Measurements from ENCODE around the gene LPCAT1.
A peak's percentile ranks its signal among the peaks of the same experiment; 100 is the strongest.

Gene LPCAT1

DNA sequence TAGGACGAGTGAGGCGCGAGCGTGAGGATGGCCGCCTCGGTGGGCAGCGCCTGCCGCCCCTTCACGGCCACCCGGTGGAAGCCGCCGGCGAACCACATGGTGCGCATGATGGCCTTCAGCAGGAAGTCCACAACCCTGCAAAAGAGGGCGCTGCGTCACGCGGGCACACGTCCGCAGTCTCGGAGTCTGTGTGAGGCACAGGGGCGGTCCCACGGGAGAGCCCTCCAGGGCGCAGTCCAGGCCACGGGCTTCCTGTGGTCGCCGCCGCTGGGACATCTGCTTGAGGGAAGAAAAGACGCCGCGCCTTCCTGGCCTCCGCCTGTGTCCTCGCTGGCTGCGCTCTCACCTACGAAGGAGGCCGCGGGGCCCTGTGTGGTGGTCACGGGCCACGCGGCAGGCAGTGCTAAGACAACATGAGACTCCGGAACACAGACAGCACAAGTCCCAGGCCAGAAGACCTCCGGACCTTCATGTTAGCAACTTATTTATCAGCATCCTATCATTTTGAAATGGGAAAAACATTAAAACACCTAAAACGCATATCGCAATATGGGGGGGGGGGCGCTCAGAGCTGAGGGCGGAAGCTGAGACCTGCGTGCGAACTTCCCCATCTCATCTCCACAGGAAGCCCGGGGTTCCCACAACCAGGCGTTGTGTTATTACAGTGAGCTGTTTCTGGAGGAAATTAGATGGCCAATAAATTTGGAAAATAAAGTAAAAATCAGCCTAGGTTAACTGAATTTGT, 28.8 kb downstream of the LPCAT1 start:
- no peak for DNase-seq

DNA sequence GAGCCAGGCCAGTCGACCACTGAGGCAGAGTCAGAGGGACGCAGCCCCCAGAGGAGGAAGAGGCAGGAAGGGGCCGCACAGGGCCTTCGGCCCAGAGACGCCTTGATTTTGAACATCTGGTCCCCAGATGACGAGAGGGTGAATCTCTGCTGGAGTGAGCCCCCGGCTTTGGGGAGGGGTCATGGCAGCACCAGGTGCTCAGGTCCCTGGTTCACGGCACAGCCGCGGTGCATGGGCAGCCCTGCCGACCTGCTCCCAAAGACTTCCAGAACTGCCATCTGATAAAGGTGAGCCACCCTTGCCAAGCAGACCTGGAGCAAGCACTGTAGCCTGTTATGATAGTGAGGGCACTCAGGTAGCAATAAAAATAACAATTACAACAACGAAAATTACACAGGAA, 29.8 kb downstream of the LPCAT1 start:
- no peak for DNase-seq

DNA sequence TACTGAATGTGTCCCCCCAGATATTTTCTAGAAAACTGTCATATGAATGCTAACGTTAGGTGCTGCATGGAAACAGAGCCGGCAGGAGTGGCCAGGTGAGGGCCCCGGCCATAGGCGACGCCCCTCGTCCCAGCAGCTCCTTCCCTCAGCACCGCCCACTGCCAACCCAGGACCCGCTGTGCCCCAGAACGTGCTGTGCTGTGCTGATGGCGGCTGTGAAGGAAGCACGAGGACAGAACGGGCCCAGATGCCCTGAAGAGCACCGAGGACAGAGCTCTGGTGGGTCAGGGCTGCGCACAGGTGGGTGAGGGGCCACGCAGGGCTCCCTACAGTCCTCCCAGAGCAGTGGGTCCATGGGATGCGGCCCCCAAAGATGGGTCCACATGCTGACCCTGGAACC, 30.3 kb downstream of the LPCAT1 start:
- DNase-seq: no peak

DNA sequence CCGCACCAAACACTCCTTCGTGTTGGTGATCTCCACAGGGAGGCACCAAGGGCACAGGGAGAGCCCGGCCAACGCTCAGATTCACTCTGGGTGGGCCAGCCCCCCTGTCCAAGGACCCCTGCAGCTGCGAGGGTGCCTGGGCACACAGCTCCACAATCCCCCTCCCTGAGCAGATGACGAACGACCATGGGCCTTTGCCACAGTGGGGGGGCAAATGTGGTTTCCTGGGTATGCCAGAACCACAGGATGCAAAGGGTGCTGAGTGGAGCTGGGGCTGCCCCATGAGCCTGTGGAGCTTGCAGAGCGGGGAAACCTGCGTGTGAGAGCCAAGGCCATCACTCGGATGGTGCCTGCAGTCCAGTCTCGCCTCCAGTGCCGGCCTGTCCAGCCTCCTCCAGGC, 31.0 kb downstream of the LPCAT1 start:
- no peak for DNase-seq

DNA sequence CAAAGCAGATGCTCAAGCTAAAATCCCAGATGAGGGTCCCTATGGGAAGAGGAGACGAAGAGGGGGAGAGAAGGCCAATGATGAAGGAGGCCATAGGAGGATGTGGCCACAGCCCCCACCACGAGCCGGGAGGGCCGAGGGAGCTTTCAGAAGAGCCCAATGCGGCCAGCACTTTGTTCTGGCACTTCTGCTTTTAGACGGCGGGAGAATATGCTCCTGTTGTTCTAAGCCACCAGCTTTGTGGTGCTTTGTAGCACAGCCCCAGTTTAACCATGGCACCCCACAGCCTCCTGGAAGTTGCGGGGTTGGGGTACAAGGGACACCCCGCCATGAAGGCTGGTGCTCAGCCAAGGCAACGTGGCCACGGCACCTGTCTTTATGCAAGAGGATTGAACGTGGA, 33.4 kb downstream of the LPCAT1 start:
- no peak for DNase-seq

DNA sequence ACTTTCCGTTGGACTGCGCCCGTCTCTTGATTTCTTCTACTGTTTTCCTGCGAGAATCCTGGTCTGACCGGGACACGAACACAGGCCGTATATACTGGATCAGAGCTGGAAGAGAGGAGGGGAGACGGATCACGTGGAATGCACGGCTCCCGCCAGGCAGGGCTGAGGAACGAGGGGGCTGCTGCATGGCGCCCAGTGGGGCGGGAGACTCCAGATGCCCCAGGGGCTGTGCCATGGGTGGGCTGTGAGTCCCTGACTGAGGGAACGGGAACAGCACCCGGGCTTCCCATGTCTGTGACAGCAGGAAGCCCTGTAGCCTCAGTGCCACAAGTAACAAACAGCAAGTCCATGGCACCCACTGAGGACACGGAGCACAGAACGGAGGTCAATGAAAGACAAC, 34.0 kb downstream of the LPCAT1 start:
- no peak for DNase-seq

DNA sequence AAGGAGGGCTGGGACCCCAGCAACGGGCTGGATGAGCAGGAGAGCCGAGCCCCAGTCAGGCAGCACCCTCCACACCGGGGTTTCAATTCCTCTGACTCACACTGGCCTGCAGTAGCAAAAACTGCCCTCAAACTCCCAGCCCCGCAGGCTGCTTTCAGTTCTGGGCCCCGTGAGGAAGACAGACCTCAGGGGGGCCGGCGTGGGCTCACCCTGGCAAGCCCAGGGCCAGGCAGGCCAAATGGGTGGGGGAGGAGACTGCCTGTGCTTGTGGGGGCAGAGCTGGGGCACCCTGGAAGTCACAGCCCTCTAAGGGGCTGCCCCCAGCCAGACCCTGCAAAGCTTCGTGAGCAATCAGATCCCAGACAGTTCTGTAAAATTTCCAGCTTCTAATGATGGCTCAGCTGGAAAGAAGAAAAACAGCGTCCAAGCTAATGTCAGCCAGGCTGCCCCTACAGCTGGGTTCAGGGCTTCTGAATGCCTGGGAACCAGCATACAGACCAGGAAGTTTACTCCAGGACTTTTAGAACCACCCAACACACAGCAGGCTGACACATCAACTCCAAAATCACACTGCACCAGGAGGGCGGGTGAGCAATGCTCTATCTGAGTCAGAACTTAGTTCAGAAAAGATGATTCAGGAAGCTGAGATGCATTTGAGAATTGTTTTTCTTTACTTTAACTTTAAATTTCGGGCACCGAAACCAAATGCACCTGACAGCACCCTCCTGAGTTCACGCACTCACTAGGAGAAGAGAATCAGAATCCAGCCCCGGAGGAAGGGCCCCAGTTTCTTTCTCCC, 34.7 kb downstream of the LPCAT1 start:
- DNase-seq: no peak

DNA sequence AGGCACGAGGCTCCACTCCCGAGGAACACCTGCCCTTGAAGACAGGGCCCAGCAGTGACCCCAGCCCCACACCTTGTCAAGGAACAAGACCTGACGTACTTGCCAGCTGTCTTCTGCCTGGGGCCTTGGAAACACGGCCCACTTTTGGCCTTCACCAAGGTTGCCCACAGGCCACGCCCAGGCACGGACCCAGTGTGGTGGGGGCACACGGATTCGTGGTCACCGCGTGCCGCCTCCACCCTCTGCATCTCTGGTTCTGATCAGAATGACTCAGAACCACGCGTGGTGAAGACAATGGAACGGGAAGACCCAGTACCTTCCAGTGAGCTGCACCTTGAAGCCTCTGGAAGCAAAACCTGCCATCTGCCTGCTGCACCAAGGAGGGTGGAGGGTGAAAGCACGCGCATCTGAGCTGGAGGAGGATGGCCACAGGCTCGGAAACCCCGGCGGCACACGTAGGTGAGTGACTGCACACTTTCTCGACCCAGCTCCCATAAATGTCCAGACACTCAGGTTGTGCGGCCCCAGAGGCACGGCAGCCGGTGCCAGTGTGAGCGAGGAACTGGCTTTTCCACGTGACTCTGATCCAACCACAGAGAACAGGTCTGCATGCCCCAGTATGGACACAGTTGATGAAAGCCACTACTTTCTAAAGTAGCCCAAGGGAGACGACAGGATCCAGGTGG, 36.5 kb downstream of the LPCAT1 start:
- DNase-seq: no peak

DNA sequence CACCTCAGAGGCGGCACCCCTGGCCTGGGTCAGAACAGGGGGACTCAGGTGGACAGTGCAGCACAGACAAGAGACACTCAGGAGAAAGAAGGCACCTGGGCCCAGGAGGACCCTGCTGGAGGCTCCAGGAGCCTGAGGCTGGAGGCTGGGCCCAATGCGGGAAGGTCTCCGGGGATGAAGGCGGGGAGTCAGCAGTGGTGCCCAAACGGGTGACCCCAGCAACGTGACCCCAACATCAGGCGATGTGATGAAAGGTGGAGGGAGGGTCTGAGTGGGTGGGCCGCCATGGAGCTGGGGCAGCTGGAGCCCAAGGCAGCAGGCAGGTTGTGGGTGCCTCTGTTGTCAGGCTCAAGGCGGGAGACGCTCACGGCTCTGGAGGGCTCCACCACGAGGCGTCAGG, 37.5 kb downstream of the LPCAT1 start:
- no peak for DNase-seq

DNA sequence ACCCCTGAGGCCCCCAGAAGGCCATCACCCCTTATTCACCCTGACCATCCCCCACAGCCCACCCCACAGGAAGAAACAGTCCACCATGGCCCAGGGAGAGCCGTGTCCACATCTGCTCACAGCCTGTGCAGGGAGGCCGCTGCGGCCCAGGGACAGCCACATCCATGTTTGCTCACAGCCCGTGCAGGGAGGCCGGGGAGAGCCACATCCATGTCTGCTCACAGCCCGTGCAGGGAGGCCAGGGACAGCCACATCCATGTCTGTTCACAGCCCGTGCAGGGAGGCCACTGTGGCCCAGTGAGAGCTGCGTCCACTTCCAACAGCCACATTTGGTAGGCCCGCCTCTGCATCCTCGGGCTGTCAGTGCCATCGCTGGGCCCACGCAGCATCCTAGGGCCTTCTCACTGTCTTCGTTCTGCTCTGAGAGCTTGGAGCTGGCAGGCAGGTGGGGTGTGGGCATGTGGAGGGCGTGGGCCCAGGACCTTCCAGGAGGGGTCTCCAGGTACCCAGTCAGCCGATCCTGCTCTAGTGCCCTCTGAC, 38.1 kb downstream of the LPCAT1 start:
- no peak for DNase-seq

DNA sequence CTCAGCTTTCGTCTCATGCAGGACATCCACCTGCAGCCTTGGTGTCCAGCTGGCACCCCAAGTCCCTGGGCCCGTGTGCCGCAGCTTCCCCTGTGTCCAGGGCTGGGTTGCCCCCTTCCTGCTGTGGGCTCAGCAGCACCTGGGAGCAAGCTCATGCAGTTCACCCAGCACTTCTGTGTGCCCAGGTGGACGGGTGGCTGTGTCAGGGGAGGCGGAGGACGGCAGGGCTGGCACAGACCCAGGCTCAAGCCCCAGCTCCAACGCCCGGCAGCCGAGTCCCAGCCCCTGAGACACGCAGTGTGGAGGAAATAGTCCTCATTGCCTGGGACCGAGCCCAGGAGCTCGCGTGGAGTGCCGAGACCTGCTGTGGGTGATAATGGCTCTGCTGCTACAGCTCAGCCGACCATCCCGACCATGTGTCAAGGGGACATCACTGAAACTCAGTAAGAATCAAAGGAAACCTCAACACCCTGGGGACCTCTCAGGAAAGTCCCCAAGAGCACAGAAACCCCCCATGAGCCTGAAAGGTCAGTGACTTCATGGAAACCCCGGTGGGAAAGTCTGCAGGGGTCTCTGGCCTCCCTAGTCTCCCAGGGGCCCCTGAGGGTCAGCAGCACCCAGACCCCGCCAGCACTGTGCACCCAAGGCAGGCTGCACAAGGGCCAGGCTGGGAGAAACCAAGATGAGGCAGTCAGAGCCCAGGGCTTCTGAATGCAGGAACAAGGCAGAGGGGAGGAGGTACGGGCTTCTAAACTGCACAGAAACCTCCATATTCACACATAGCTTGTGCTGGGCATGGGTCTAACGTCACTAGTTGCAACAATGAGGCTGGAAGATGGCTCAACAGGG, 38.8 kb downstream of the LPCAT1 start:
- no peak for DNase-seq

DNA sequence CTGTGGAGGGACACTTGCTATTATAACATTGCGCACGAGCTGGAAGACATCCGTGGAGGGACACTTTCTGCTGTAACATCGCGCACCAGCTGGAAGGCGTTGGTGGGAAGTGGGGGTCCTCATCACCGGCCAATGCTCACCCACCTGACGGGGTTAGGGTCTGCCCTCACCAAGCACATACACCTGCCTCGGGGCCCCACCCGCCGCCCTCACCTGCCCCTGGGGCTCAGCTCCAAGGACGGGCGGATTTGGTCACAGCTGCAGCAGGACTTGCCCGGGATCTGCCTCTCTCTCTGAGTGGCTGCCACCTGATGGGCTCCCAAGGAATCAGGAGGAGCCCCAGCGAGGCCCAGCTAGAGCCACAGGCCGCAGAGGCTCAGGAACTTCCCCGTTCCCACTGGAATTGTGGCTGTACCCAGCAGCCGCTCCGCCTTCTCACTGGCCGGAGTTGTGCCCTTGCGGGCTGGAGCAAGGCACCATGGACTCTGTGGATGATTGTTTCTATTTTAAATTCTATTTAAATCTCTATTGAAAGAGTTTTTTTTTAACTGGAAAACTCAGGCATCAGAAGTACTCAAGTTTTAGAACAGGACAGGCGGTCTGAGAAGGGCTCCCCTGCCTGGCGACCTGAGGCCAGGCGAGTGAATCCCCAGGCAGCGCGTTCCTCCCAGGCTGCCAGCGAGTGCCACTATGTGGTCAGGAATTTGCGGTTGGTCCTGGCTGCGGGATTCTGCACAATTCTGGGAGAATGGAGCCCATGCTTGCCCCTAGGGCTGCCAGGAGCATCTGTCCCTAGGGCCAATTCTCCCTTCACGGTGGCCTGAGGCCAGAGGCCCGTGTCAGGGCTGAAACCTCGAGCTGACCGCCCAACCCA, 39.7 kb downstream of the LPCAT1 start:
- DNase-seq: no peak

DNA sequence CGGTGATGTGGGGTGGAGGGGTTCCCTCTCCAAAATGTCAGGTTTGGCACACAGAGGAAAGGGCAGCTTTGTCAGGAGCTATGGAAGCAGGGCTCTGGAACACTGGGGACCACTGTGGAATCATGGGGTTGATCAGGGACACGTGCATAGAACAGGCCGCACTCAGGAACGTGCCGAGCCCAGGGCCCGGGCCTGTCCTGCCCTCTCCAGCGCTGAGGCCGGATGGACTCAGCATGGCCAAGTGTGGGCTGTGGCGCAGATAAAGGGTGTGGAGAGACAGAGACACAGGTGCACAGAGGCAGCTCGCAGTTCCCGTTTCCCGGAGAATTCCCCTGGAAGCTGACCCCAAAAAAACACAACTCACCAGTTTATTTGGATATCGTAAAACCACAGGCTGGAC, 40.7 kb downstream of the LPCAT1 start:
- no peak for DNase-seq

DNA sequence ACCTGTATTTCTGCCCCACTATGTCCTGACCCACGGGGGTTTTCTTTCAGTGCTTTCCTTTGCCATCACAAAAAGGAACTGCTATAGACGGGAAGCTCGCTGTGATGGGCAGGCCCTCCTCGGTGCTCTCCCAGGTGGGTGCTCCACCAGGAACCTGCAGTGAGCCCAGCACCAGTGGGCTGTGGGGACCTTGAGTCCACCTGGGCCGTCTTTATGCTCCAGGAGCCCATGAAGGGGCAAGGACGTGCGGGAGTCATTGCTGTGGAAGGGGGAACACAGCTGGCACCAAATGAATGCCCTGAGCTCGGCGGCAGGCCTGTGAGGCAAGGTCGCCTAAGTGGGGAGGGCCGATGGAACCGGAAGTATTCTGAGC, 41.8 kb downstream of the LPCAT1 start:
- DNase-seq: no peak

DNA sequence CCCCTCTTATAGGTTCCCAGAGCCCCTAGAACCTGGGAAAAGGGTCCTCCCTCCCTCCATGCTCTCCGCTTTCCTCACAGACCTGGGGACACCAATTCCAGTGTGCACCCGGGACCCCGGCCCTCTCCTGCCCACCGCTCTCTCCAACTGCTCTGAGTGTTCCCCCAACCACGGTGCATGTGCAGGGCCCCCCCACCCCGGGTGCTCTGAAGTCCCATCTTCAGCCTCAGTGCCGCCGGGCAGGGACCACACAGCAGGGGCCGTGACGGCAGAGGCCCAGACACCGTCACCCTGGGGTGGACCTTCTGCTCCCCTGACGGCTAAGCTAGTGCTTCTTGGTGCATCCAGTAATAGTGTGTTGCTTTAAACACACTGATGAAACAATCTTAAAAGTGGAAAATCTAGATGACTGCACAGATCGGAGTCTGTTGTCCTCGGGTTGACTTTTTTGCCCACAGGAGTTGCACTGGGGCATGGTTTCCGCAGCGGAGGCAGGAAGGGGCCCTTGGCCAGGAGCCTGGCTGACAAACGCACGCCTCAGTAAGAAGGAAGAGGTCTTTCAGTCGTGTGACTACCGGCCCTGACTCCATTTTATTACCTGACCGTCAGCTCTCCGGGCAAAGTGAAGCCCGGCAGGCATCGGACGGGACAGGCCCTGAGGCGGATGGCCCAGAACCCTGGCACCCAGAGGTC, 42.3 kb downstream of the LPCAT1 start:
- DNase-seq: no peak

DNA sequence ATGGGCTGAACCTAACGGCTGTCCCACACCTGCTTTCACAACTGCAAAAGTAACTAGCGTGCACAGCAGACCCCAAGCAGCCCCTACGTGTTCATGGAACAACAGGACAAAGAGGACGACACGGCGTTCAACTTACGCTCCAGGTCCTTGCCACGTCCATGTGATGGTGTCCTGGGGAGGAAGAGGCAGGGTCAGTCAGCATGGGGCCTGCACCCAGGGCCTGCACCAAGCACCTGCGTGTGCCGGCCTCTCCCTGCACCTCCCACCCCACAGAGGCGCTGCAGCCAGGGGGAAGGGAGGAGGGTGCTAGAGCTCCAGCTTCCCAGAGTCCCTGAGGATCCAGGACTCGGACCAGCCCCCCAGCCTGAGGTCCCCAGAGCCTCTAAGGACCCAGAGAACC, 43.0 kb downstream of the LPCAT1 start:
- DNase-seq: no peak

DNA sequence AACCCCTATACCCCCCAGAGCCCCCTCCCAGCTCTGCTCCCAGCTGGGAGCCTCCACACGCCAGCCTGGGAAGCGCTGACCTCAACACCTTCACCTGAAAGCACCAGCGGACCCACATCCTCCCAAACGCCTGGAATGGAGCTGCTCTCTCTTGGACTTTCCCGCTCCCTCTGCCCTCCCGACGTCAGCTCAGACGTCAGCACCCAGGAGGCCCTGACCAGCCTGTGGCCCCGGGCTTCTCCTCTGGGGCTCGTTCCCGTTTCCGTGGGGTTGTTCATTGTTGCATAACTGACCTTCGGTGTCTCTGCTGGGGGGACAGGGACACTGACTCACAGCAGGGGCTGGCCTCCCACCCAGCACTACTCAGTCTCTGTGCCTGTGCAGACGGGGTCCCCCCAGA, 43.5 kb downstream of the LPCAT1 start:
- no peak for DNase-seq

DNA sequence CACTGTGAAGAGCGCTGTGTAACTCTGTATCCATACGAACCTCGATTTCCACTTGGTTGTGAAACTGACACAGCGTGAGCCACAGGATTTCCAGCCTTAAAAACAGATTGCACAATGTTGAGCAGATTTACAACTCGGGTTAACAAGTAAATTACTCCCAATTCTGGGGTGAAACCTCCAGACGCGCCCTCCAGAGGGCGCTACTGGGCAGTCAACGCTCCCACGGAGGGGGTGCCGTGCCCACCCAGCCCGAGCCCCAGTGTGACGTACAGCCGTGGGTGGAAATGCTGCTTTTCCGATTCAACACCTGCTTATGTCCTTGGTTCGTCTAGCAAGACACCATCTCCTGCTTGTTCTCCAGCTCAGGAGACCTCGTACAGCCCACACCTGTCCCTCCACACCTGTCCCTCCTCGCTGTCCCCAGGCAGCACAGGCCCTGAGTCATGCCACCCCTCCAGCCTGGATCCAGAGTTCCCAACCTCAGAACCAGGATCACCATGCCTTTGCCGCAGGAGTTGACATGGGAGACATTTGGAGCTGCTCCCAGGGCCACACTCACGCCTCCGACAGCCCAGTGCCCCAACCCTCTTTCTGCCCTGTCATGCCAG, 44.1 kb downstream of the LPCAT1 start:
- peak; percentile 18 for DNase-seq

DNA sequence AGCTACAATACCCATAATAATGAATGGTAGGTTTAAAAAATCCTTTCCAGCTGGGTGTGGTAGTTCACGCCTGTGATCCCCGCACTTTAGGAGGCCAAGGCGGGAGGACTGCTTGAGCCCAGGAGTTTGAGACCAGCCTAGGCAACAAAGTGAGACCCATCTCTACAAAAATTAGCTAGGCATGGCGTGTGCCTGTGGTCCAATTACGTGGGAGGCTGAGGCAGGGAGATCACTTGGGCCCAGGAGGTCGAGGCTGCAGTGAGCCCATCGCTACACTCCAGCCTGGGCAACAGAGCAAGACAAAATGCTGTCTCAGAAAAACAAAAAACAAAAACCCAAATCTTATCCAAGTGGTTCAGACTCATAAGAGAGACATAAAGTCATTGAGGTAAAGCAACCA, 44.7 kb downstream of the LPCAT1 start:
- DNase-seq: no peak

DNA sequence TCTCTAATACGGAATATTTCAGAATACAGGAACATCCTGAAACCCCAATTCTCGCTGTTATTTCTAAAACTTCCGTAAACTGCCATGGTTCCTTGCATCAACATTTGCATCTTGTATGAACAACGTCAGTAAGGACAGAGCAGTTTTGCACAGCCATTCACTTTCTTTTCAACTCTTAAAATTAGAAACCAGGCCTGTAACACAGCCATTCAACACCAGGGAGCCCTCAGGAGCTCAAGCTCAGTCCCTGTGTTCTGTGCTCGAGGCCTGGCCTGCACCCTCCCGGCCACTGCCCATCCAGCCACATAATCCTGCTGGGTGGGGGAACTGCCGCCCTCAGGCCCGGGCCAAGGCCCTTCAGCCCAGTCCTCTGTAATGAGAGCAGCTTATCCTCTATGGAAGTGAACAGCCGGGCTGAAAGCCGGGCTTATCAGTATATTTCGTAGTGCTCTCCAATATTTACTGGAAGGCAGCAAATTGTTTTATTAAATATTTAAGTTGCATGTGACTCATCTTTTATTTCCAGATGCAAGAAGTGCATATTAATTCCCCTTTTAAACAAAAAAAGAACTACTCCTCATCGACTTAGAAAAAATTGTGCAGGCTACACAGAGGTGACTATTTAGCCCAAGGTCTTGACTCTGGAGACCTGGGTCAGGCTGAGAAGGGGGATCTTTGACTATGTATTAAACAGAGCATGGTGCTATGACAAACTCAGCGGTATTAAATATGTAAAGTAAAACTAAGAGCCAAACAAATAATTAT, 45.3 kb downstream of the LPCAT1 start:
- DNase-seq: no peak
